Measurements from ENCODE around the gene SLC1A4.

- TF ChIP-seq POLR2AphosphoS5 (IDR thresholded peaks at IDR 0.05; ENCODE audit: low read depth, low read length) (no peak), POLR2A (IDR thresholded peaks at IDR 0.05; ENCODE audit: low read depth, low read length) (no peak), SPI1 (IDR thresholded peaks at IDR 0.05; ENCODE audit: low read depth, low read length) (no peak), POU2F2 (IDR thresholded peaks at IDR 0.05; ENCODE audit: low read depth, low read length) (no peak), TAF1 (IDR thresholded peaks at IDR 0.05; ENCODE audit: low read depth, low read length) (no peak), PAX5 (IDR thresholded peaks at IDR 0.05; ENCODE audit: insufficient read depth, low read length, severe bottlenecking) (no peak)
Observed at GRCh38 chr2:65043001-65043400, 53.8 kb downstream of the SLC1A4 start.
